Testis (tissue), 3 donors: ENCODE data around the gene EHD4. TPM values are rescaled to one million over a fixed set of nuclear protein-coding genes. Genes with fewer than 3 reads are reported as not detected.

Source experiments
- DNase-seq: peaks from one replicate; pipeline ENCODE4 v3.0.0-alpha.2; 2019
- H3K27ac ChIP-seq, 2 donors: fragments of 200-600 bp; sonication (generic); one replicate each; pipeline ENCODE4 v1.5.1; 2019
- H3K27me3 ChIP-seq: fragments of 200-600 bp; sonication (generic); one replicate; pipeline ENCODE4 v1.5.1; 2019
- H3K36me3 ChIP-seq: fragments of 200-600 bp; sonication (generic); one replicate; pipeline ENCODE4 v1.5.1; 2017; ENCODE audit warnings: low read depth; ENCODE audit errors: missing control alignments
- H3K4me1 ChIP-seq: fragments of 200-600 bp; sonication (generic); one replicate; pipeline ENCODE4 v1.5.1; 2019
- H3K4me3 ChIP-seq, 2 donors: fragments of 200-600 bp; sonication (generic); one replicate each; pipeline ENCODE4 v1.5.1; 2017 to 2019
- H3K9me3 ChIP-seq: fragments of 200-600 bp; sonication (generic); one replicate; pipeline ENCODE4 v1.5.1; 2017
- CTCF ChIP-seq, 3 experiments: fragments of 450-650 bp in 2 of 3; fragments of 200-600 bp in 1 of 3; sonication (generic) in 1 of 3; IDR thresholded peaks; one replicate each; pipeline ENCODE4 v1.5.1; 2016 to 2019; ENCODE audit warnings: antibody characterized with exemption in 3 of 3, mild to moderate bottlenecking in 2 of 3, moderate library complexity in 1 of 3
- POLR2A ChIP-seq: fragments of 450-650 bp; IDR thresholded peaks from one replicate; pipeline ENCODE4 v1.6.1; 2017; ENCODE audit warnings: antibody characterized with exemption, mild to moderate bottlenecking, moderate library complexity
- WGBS, 2 donors: methylation state at CpG; one replicate each; pipeline ENCODE4 v1.1.5; 2018; 5-methylcytosine and 5-hydroxymethylcytosine counted together
- intact Hi-C: fragments of 100-400 bp; cut with DNase I; formaldehyde crosslinking; loops from one replicate; pipeline ENCODE4 v1.15.1; 2023; ENCODE audit warnings: low total_unique reads
- polyA plus RNA-seq: library from polyadenylated mRNA; stranded (reverse); fragments of 350-450 nt; fragmentation: Illumina TruSeq; extraction: RNeasy Lipid Tissue Mini Kit (QIAGEN cat#74804); gene quantifications from one replicate; pipeline ENCODE4 v1.2.3, GENCODE V29; 2014; ENCODE audit warnings: low read depth, low replicate concordance; ENCODE audit not compliant: insufficient read depth
- total RNA-seq, 2 donors: library from RNA; depleted of rRNA; stranded (reverse); fragments of >200 nt; gene quantifications; one replicate each; pipeline ENCODE4 v1.2.3, GENCODE V29; 2016

Gene EHD4
- total and polyA plus RNA-seq, 3 donors from 2014 or later, result 8.0 to 10.2 (median 9.4) TPM

GRCh38 chr15:41935566-41936020 is 36.8 kb downstream of the EHD4 start:
- 74 to 78% methylated on average over 5 of the region's 5 CpGs for WGBS, 2 donors
- DNase-seq, result no peak

GRCh38 chr15:41934843-41935242 is 37.5 kb downstream of the EHD4 start:
- no peak overlapping the region for H3K27ac ChIP-seq
- DNase-seq, result no peak
- no peaks in the 10 kb centered on the region for H3K9me3 ChIP-seq
- H3K4me3 ChIP-seq, result no peak overlapping the region
- H3K27me3 ChIP-seq, result no peaks in the 10 kb centered on the region
- WGBS, 2 donors, result 72 to 95% methylated on average over 4 of the region's 4 CpGs
- intact Hi-C loops, result no loop called here
- TF ChIP-seq CTCF (IDR thresholded peaks at IDR 0.05), result no peak
- no peak for TF ChIP-seq POLR2A
- no peaks in the 10 kb centered on the region for H3K4me1 ChIP-seq
- H3K36me3 ChIP-seq, result no peaks in the 10 kb centered on the region

More at GRCh38 chr15:41935566-41936020, 36.8 kb downstream of the EHD4 start:
- no peaks in the 10 kb centered on the region for H3K4me1 ChIP-seq
- no peaks in the 10 kb centered on the region for H3K27me3 ChIP-seq
- no peaks in the 10 kb centered on the region for H3K9me3 ChIP-seq
- no peak overlapping the region for H3K4me3 ChIP-seq
- intact Hi-C loops, result no loop called here
- H3K36me3 ChIP-seq, result no peaks in the 10 kb centered on the region
- TF ChIP-seq CTCF (IDR thresholded peaks at IDR 0.05), result no peak
- TF ChIP-seq POLR2A, result no peak
- H3K27ac ChIP-seq, result peak overlapping the region in 1 of 2 donors; percentile 19

- intact Hi-C loops, result no loop called here
- Histone ChIP-seq H3K4me1 (no peaks in the 10 kb centered on the region), H3K9me3 (no peaks in the 10 kb centered on the region), H3K27ac (no peak overlapping the region), H3K4me3 (no peak overlapping the region), H3K27me3 (no peaks in the 10 kb centered on the region), H3K36me3 (no peaks in the 10 kb centered on the region)
- WGBS, 2 donors, result 66 to 76% methylated on average over 9 to 10 of the region's 10 CpGs
- TF ChIP-seq CTCF (IDR thresholded peaks at IDR 0.05), result no peak
- TF ChIP-seq POLR2A, result no peak
- DNase-seq, result no peak
These were observed 38.6 kb downstream of the EHD4 start for GRCh38 chr15:41933771-41934170.

- WGBS, 2 donors, result 81 to 83% methylated on average over 7 of the region's 7 CpGs
- Histone ChIP-seq H3K4me1 (no peaks in the 10 kb centered on the region), H3K27ac (no peak overlapping the region), H3K36me3 (no peaks in the 10 kb centered on the region), H3K9me3 (no peaks in the 10 kb centered on the region), H3K27me3 (no peaks in the 10 kb centered on the region), H3K4me3 (no peak overlapping the region)
- no peak for DNase-seq
- intact Hi-C loops, result no loop called here
- TF ChIP-seq CTCF (IDR thresholded peaks at IDR 0.05) (no peak), POLR2A (no peak)
These were observed 39.0 kb downstream of the EHD4 start for GRCh38 chr15:41933326-41933725.

- intact Hi-C loops, result no loop called here
- H3K27ac ChIP-seq, result no peak overlapping the region
- TF ChIP-seq CTCF (IDR thresholded peaks at IDR 0.05) (no peak), POLR2A (no peak)
- H3K9me3 ChIP-seq, result no peaks in the 10 kb centered on the region
- 83 to 88% methylated on average over 16 of the region's 16 CpGs for WGBS, 2 donors
- H3K36me3 ChIP-seq, result no peaks in the 10 kb centered on the region
- DNase-seq, result no peak
- no peaks in the 10 kb centered on the region for H3K4me1 ChIP-seq
- H3K27me3 ChIP-seq, result no peaks in the 10 kb centered on the region
- H3K4me3 ChIP-seq, result no peak overlapping the region
These were observed 39.7 kb downstream of the EHD4 start for GRCh38 chr15:41932511-41933289.
